Measurements from ENCODE around the gene TMEM150A. TPM values are rescaled to one million over a fixed set of nuclear protein-coding genes. Genes with fewer than 3 reads are reported as not detected.

TMEM150A gene
- total and polyA plus RNA-seq, 2 of the 13 experiments (the other 11 are each of a cell fraction or from before 2014, with no cell fraction given), result 30.1 to 70.4 TPM

DNA sequence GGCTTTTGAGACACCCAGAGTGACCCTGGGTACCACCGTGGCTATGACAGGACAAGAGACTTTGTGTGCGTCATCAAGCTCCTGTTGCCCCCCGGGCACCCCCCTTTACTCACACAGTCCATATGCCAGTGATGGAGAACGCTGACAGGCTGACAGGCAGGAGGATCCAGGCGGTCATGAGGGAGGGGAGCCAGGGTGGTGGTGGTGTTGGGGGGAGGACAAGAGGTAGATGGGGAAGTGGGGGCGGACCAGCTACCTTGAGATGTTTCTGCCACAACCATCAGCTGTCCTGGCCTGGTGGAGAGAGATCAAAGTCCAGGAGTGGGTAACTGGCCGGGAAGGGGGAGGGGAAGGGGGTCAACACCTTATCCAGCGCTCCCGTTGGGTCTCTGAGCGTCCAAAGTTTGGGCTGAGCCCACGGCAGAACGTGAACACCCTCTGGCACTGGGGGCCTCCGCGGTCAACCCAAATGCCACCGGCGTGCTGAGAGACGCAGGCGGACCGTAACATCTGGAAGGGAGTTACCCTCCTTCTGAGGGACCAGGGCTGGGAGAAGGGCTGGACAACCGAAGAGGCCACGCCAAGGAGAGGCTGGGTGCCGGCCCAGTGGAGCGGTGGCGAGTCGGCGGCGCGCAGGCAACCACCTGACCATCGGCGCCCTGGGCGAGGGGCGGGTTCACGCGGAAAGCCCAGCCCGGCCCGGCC, 575 bp downstream of the TMEM150A start (continued):
- TF ChIP-seq, protein P1, sequence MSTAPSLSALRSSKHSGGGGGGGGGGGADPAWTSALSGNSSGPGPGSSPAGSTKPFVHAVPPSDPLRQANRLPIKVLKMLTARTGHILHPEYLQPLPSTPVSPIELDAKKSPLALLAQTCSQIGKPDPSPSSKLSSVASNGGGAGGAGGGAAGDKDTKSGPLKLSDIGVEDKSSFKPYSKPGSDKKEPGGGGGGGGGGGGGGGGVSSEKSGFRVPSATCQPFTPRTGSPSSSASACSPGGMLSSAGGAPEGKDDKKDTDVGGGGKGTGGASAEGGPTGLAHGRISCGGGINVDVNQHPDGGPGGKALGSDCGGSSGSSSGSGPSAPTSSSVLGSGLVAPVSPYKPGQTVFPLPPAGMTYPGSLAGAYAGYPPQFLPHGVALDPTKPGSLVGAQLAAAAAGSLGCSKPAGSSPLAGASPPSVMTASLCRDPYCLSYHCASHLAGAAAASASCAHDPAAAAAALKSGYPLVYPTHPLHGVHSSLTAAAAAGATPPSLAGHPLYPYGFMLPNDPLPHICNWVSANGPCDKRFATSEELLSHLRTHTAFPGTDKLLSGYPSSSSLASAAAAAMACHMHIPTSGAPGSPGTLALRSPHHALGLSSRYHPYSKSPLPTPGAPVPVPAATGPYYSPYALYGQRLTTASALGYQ (CRISPR knock-in tag; IDR thresholded peaks at IDR 0.05), result no peak
- peak; percentile 57 for TF ChIP-seq HNRNPK (IDR thresholded peaks at IDR 0.05; ENCODE audit: low read depth, low read length, poor library complexity, severe bottlenecking)
- 0 out of 3 replicates have a peak, but pooled peaks have one; percentile 10 for TF ChIP-seq MXI1 (IDR thresholded peaks at IDR 0.05; ENCODE audit: borderline replicate concordance, low read depth, low read length)
- peak; percentile 33; the same call in 1 of the 2 replicates for TF ChIP-seq NR2F6 (IDR thresholded peaks at IDR 0.05)
- TF ChIP-seq NR2F6 (CRISPR knock-in tag; IDR thresholded peaks at IDR 0.05), result peak; percentile 41; the same call in 1 of the 2 replicates
- no peak; the same call in 1 of the 2 replicates for TF ChIP-seq FOXC1 (CRISPR knock-in tag; IDR thresholded peaks at IDR 0.05; ENCODE audit: borderline replicate concordance)
- TF ChIP-seq TBL1XR1 (IDR thresholded peaks at IDR 0.05; ENCODE audit: borderline replicate concordance, low read length, partially characterized antibody), result peak; percentile 8
- TF ChIP-seq, protein P2, sequence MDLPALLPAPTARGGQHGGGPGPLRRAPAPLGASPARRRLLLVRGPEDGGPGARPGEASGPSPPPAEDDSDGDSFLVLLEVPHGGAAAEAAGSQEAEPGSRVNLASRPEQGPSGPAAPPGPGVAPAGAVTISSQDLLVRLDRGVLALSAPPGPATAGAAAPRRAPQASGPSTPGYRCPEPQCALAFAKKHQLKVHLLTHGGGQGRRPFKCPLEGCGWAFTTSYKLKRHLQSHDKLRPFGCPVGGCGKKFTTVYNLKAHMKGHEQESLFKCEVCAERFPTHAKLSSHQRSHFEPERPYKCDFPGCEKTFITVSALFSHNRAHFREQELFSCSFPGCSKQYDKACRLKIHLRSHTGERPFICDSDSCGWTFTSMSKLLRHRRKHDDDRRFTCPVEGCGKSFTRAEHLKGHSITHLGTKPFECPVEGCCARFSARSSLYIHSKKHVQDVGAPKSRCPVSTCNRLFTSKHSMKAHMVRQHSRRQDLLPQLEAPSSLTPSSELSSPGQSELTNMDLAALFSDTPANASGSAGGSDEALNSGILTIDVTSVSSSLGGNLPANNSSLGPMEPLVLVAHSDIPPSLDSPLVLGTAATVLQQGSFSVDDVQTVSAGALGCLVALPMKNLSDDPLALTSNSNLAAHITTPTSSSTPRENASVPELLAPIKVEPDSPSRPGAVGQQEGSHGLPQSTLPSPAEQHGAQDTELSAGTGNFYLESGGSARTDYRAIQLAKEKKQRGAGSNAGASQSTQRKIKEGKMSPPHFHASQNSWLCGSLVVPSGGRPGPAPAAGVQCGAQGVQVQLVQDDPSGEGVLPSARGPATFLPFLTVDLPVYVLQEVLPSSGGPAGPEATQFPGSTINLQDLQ (CRISPR knock-in tag; IDR thresholded peaks at IDR 0.05), result no peak
- TF ChIP-seq SSRP1 (CRISPR knock-in tag; IDR thresholded peaks at IDR 0.05), result no peak; the same call in 1 of the 2 replicates
- TF ChIP-seq, protein P3, sequence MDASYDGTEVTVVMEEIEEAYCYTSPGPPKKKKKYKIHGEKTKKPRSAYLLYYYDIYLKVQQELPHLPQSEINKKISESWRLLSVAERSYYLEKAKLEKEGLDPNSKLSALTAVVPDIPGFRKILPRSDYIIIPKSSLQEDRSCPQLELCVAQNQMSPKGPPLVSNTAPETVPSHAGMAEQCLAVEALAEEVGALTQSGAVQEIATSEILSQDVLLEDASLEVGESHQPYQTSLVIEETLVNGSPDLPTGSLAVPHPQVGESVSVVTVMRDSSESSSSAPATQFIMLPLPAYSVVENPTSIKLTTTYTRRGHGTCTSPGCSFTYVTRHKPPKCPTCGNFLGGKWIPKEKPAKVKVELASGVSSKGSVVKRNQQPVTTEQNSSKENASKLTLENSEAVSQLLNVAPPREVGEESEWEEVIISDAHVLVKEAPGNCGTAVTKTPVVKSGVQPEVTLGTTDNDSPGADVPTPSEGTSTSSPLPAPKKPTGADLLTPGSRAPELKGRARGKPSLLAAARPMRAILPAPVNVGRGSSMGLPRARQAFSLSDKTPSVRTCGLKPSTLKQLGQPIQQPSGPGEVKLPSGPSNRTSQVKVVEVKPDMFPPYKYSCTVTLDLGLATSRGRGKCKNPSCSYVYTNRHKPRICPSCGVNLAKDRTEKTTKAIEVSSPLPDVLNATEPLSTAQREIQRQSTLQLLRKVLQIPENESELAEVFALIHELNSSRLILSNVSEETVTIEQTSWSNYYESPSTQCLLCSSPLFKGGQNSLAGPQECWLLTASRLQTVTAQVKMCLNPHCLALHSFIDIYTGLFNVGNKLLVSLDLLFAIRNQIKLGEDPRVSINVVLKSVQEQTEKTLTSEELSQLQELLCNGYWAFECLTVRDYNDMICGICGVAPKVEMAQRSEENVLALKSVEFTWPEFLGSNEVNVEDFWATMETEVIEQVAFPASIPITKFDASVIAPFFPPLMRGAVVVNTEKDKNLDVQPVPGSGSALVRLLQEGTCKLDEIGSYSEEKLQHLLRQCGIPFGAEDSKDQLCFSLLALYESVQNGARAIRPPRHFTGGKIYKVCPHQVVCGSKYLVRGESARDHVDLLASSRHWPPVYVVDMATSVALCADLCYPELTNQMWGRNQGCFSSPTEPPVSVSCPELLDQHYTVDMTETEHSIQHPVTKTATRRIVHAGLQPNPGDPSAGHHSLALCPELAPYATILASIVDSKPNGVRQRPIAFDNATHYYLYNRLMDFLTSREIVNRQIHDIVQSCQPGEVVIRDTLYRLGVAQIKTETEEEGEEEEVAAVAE (CRISPR knock-in tag; IDR thresholded peaks at IDR 0.05; ENCODE audit: borderline replicate concordance), result no peak; the same call in 1 of the 2 replicates
- TF ChIP-seq BCL6 (CRISPR knock-in tag; IDR thresholded peaks at IDR 0.05), result no peak
- no peak for TF ChIP-seq POLR2A (IDR thresholded peaks at IDR 0.05; ENCODE audit: insufficient read depth in 1 of 2, low read depth in 2 of 2, low read length in 2 of 2)
- no peak for TF ChIP-seq ZNF775 (CRISPR knock-in tag; IDR thresholded peaks at IDR 0.05; ENCODE audit: borderline replicate concordance)
- TF ChIP-seq ZBTB21 (CRISPR knock-in tag; IDR thresholded peaks at IDR 0.05), result no peak
- TF ChIP-seq ADNP (CRISPR knock-in tag; IDR thresholded peaks at IDR 0.05), result no peak
- TF ChIP-seq NCOR1 (IDR thresholded peaks at IDR 0.05; ENCODE audit: borderline replicate concordance, low read length), result peak; percentile 67
- TF ChIP-seq SRSF9 (IDR thresholded peaks at IDR 0.05; ENCODE audit: borderline replicate concordance, insufficient read depth, low read depth, low read length, poor library complexity, severe bottlenecking), result no peak
- no peak for TF ChIP-seq JUNB (CRISPR knock-in tag; IDR thresholded peaks at IDR 0.05; ENCODE audit: borderline replicate concordance)
- peak; percentile 54 for TF ChIP-seq GATAD2A (CRISPR knock-in tag; IDR thresholded peaks at IDR 0.05)
- no peak for TF ChIP-seq MAFF (IDR thresholded peaks at IDR 0.05; ENCODE audit: low read depth, low read length)
- 0 out of 2 replicates have a peak, but pooled peaks have one; percentile 39 for TF ChIP-seq CBFB (CRISPR knock-in tag; IDR thresholded peaks at IDR 0.05)
- TF ChIP-seq MTF1 (CRISPR knock-in tag; IDR thresholded peaks at IDR 0.05), result no peak
- no peak for TF ChIP-seq SRY (CRISPR knock-in tag; IDR thresholded peaks at IDR 0.05)
